MM.1S (cell line): ENCODE results near the gene SLC39A12.

Source experiments
- DNase-seq: peaks from one replicate; pipeline ENCODE4 v3.0.0-alpha.2; 2015
- H2AFZ ChIP-seq: fragments of 300-600 bp; sonication (generic); 2 replicates; pipeline ENCODE4 v1.6.0; 2016; ENCODE audit warnings: antibody characterized with exemption, low read length
- H3F3A ChIP-seq: fragments of 300-600 bp; sonication (generic); 2 replicates; pipeline ENCODE4 v1.6.1; 2016; ENCODE audit warnings: mild to moderate bottlenecking, antibody characterized with exemption, low read length, moderate library complexity, mixed read lengths; ENCODE audit not compliant: insufficient read depth
- H3K27ac ChIP-seq: fragments of 300-600 bp; sonication (generic); 2 replicates; pipeline ENCODE4 v1.5.1; 2016; ENCODE audit warnings: mild to moderate bottlenecking, low read length
- H3K27me3 ChIP-seq: fragments of 300-600 bp; sonication (generic); replicated peaks from 2 replicates; pipeline ENCODE4 v1.6.0; 2016; ENCODE audit warnings: low read length; ENCODE audit not compliant: insufficient read depth
- H3K36me3 ChIP-seq: fragments of 300-600 bp; sonication (generic); replicated peaks from 2 replicates; pipeline ENCODE4 v1.6.1; 2016; ENCODE audit warnings: mild to moderate bottlenecking, low read length, mixed read lengths; ENCODE audit not compliant: insufficient read depth
- H3K4me1 ChIP-seq: fragments of 300-600 bp; sonication (generic); 2 replicates; pipeline ENCODE4 v1.6.1; 2016; ENCODE audit warnings: low read length, mixed read lengths
- H3K4me2 ChIP-seq: fragments of 300-600 bp; sonication (generic); 2 replicates; pipeline ENCODE4 v1.6.0; 2016; ENCODE audit warnings: low read depth, low read length
- H3K4me3 ChIP-seq: fragments of 300-600 bp; sonication (generic); 2 replicates; pipeline ENCODE4 v1.5.1; 2016; ENCODE audit warnings: low read length, mixed read lengths
- H3K79me2 ChIP-seq: fragments of 300-600 bp; sonication (generic); 2 replicates; pipeline ENCODE4 v1.6.1; 2016; ENCODE audit warnings: mixed run types, low read length, mixed read lengths
- H3K9ac ChIP-seq: fragments of 300-600 bp; sonication (generic); 2 replicates; pipeline ENCODE4 v1.6.1; 2016; ENCODE audit warnings: low read length, mixed read lengths
- H3K9me2 ChIP-seq: fragments of 300-600 bp; sonication (generic); replicated peaks from 2 replicates; pipeline ENCODE4 v1.6.1; 2016; ENCODE audit warnings: mild to moderate bottlenecking, low read length, mixed read lengths; ENCODE audit not compliant: insufficient read depth
- H3K9me3 ChIP-seq: fragments of 300-600 bp; sonication (generic); replicated peaks from 2 replicates; pipeline ENCODE4 v1.6.1; 2016; ENCODE audit warnings: mild to moderate bottlenecking, low read length, mixed read lengths; ENCODE audit not compliant: insufficient read depth
- H4K20me1 ChIP-seq: fragments of 300-600 bp; sonication (generic); 2 replicates; pipeline ENCODE4 v1.6.1; 2016; ENCODE audit warnings: mild to moderate bottlenecking, low read length, moderate library complexity, mixed read lengths; ENCODE audit not compliant: insufficient read depth
- EZH2 ChIP-seq: fragments of 300-600 bp; sonication (generic); optimal IDR thresholded peaks from 2 replicates; pipeline ENCODE3; 2017; ENCODE audit warnings: low read depth, mild to moderate bottlenecking, antibody characterized with exemption, low read length, mixed read lengths
- EZH2phosphoT487 ChIP-seq: fragments of 300-600 bp; sonication (generic); IDR thresholded peaks from 2 replicates; pipeline ENCODE4 v1.6.1; 2018; ENCODE audit warnings: antibody characterized with exemption, low read length
- TF ChIP-seq, protein P1 (sequence below): fragments of 300-600 bp; sonication (generic); IDR thresholded peaks from 2 replicates; pipeline ENCODE4 v1.5.1; 2016; ENCODE audit warnings: antibody characterized with exemption, low read length, mixed read lengths

Gene SLC39A12

DNA sequence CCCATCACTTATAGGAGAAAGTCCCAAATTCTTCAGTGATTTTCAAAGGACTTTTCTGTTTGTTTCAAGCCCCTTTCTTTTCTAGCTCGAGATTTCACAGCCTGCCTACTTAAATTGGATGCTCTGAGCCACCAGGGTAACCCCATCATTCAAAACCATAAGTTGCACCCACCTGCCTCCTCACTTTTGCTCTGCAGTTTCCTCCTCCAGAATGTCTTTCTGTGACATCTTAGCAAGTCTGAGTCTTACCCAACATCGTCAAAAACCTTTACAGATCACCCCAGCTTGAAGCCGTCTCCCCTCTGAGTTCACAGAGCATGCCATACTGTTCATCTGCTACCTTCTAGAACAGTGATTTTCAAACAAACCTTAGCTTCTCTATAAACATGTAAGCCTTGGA is 124.2 kb downstream of the SLC39A12 start:
- Histone ChIP-seq H3K4me3 (no peak overlapping the region), H3K27ac (no peak overlapping the region), H3K4me1 (no peaks in the 10 kb centered on the region), H3K9me3 (no peaks in the 10 kb centered on the region), H3K79me2 (no peaks in the 10 kb centered on the region), H3K36me3 (no peaks in the 10 kb centered on the region), H2AFZ (no peak overlapping the region), H3K9me2 (no peaks in the 10 kb centered on the region), H3K27me3 (no peaks in the 10 kb centered on the region), H3K9ac (no peak overlapping the region), H3F3A (no peaks in the 10 kb centered on the region), H4K20me1 (no peaks in the 10 kb centered on the region), H3K4me2 (no peak overlapping the region)
- DNase-seq, result no peak
- TF ChIP-seq, protein P1, sequence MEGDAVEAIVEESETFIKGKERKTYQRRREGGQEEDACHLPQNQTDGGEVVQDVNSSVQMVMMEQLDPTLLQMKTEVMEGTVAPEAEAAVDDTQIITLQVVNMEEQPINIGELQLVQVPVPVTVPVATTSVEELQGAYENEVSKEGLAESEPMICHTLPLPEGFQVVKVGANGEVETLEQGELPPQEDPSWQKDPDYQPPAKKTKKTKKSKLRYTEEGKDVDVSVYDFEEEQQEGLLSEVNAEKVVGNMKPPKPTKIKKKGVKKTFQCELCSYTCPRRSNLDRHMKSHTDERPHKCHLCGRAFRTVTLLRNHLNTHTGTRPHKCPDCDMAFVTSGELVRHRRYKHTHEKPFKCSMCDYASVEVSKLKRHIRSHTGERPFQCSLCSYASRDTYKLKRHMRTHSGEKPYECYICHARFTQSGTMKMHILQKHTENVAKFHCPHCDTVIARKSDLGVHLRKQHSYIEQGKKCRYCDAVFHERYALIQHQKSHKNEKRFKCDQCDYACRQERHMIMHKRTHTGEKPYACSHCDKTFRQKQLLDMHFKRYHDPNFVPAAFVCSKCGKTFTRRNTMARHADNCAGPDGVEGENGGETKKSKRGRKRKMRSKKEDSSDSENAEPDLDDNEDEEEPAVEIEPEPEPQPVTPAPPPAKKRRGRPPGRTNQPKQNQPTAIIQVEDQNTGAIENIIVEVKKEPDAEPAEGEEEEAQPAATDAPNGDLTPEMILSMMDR, result no peak
- TF ChIP-seq EZH2 (no peak), EZH2phosphoT487 (no peak)

DNA sequence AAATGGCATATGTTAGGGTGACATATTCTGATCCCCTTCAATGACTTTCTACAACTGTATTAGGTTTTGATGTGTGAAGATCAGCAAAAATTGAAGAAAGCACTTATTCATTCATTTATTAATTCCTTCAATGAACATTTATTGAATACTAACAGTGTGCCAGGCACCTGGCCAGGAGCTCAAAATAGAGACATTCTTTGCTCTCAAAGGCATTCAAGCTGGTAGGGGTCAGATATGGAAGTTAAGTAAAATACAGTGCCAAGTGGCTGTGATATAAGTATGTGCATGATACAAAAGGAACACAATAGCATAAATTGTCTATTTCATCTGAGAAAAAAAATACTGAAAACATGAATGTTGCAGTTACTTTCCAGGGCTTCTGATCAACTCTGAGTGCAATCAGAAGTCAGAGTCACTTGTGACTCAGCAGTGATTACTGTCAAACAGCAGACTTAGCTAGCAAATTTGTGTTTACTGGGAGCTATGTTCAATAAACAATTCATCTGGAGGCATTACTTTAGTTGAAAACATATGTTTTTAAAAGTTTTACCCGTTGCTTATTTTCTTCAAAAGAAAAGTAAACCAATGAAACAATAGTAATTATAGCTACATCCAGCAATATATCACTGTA is 128.1 kb downstream of the SLC39A12 start:
- Histone ChIP-seq H3K9ac (no peak overlapping the region), H2AFZ (no peak overlapping the region), H3K9me3 (no peaks in the 10 kb centered on the region), H3K9me2 (no peaks in the 10 kb centered on the region), H4K20me1 (no peaks in the 10 kb centered on the region), H3K4me2 (no peak overlapping the region), H3K27ac (no peak overlapping the region), H3K36me3 (no peaks in the 10 kb centered on the region), H3K4me3 (no peak overlapping the region), H3K27me3 (no peaks in the 10 kb centered on the region), H3F3A (no peaks in the 10 kb centered on the region), H3K79me2 (no peaks in the 10 kb centered on the region), H3K4me1 (no peaks in the 10 kb centered on the region)
- DNase-seq, result no peak
- TF ChIP-seq EZH2phosphoT487, result no peak
- TF ChIP-seq, protein P1, result no peak
- TF ChIP-seq EZH2, result no peak

DNA sequence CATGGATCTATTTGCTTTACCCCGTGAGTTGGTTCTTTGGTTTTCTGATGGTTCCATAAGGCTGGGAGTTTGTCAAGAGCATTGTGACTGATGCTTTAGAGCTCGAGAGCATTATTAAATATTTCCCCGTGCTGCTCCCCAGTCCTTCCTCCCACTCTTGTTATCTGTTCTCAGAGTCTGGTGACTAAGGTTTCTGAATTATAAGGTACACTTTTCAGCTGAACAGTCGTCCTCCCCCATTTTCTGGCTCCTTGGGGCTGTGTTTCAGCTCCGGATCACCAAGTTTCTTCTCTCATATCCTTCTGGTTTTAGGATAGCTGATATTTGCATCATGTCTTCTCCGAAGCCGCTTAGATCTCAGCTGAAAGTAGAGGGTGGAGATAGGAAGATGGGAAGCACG is 130.7 kb downstream of the SLC39A12 start:
- DNase-seq, result no peak
- TF ChIP-seq, protein P1, result no peak
- TF ChIP-seq EZH2 (no peak), EZH2phosphoT487 (no peak)
- H3F3A ChIP-seq, result no peaks in the 10 kb centered on the region
- H3K9ac ChIP-seq, result no peak overlapping the region
- H4K20me1 ChIP-seq, result no peaks in the 10 kb centered on the region
- H3K27ac ChIP-seq, result no peak overlapping the region
- no peaks in the 10 kb centered on the region for H3K4me1 ChIP-seq
- H3K36me3 ChIP-seq, result no peaks in the 10 kb centered on the region
- H3K4me3 ChIP-seq, result no peak overlapping the region
- no peak overlapping the region for H3K4me2 ChIP-seq
- H2AFZ ChIP-seq, result no peak overlapping the region
- H3K9me3 ChIP-seq, result no peaks in the 10 kb centered on the region
- H3K9me2 ChIP-seq, result no peaks in the 10 kb centered on the region
- no peaks in the 10 kb centered on the region for H3K79me2 ChIP-seq
- no peaks in the 10 kb centered on the region for H3K27me3 ChIP-seq
